H1 (cell line): ENCODE data around the gene MED23. TPM values are rescaled to one million over a fixed set of nuclear protein-coding genes. Genes with fewer than 3 reads are reported as not detected.

Source experiments
- CHD7 ChIP-seq: fragments of 300-600 bp; sonication (generic); IDR thresholded peaks from 2 replicates; pipeline ENCODE4 v1.7.1; 2012; ENCODE audit warnings: low read length, moderate library complexity, mild to moderate bottlenecking, inconsistent platforms; ENCODE audit not compliant: insufficient replicate concordance
- EGR1 ChIP-seq: IDR thresholded peaks from 2 replicates; pipeline ENCODE4 v1.6.1; 2011; ENCODE audit warnings: low read depth, low read length, borderline replicate concordance
- SP2 ChIP-seq: IDR thresholded peaks from 2 replicates; pipeline ENCODE4 v1.6.1; 2012; ENCODE audit warnings: mild to moderate bottlenecking, low read length, inconsistent platforms
- polyA plus RNA-seq, 7 experiments: library from polyadenylated mRNA; depleted of rRNA in 3 of 7; stranded (reverse) in 5 of 7; unstranded in 2 of 7; fragments of >200 nt in 5 of 7; fragments of 200-250 nt in 2 of 7; gene quantifications; 1 replicate in 5 of 7; 2 replicates in 1 of 7; 4 replicates in 1 of 7; pipeline versions ENCODE4 v1.2.1 to v1.2.3, GENCODE V29; 2011 to 2013; ENCODE audit warnings: missing spikeins in 2 of 7, mixed read lengths in 2 of 7
- total RNA-seq: library from RNA; stranded (reverse); fragmentation: NEBNext Ultra II Directional; extraction: Animal tissue kit (Norgen Biotek cat#: 25700); gene quantifications from 2 replicates; pipeline ENCODE4 v1.2.1, GENCODE V29; 2021
- TF ChIP-seq, protein P1 (sequence below): IDR thresholded peaks from 2 replicates; pipeline ENCODE4 v1.6.1; 2011; ENCODE audit warnings: low read depth, mild to moderate bottlenecking, low read length; ENCODE audit not compliant: insufficient read depth

The MED23 gene
- total and polyA plus RNA-seq, 2 of the 8 experiments (the other 6 are each of a cell fraction or from before 2014, with no cell fraction given) = 10.5 to 13.0 TPM

DNA sequence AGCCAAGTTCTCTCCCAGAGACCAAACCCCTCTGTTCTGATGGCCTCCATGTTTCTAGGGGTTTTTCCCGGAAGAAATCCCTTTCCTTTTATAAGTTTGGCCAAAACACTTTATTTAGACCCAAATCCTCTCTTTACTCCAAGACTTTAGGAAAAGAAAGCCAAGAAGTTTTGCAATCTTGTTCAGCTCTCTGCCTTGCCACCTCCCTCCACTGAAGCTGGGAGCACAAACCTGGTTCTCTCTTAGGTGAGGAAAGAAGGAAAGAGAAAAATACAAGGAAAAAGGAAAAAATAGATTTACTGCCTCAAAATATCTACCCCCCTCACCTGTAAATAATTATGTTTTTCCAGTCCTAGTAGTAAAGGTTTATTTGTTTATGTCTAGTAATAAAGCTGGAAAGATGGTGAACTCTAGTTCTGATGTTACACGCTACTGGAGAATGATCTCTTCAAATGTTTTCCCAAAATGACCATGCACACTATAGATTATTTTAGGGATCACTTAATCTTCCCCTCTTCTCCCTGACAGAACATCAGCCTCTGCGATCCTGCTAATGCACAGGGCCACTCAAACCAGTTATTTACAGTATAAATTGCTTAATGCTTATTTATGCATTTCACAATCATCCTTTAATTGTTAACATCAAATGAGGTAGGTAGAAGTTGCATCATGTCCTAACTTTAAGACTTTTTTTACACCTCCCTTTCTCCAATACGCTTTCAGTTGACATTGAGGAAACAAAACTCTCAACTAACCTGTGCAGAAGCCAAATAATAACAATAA lies 65.9 kb downstream of the MED23 start (continued):
- no peak for TF ChIP-seq CHD7
- no peak for TF ChIP-seq EGR1
- TF ChIP-seq SP2 = no peak
- TF ChIP-seq, protein P1, sequence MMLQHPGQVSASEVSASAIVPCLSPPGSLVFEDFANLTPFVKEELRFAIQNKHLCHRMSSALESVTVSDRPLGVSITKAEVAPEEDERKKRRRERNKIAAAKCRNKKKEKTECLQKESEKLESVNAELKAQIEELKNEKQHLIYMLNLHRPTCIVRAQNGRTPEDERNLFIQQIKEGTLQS = no peak
